HepG2 (cell line): Measurements from ENCODE around the gene NR2F6. TPM values are rescaled to one million over a fixed set of nuclear protein-coding genes. Genes with fewer than 3 reads are reported as not detected.

ENCODE experiments used
- CCAR2 ChIP-seq: fragments of 200-400 bp; formaldehyde crosslinking; optimal IDR thresholded peaks from 2 replicates; pipeline ENCODE3; 2018; ENCODE audit warnings: low read depth, mild to moderate bottlenecking, low read length, moderate library complexity
- DBP ChIP-seq: sonication (generic); formaldehyde crosslinking; IDR thresholded peaks from 2 replicates; pipeline ENCODE4 v1.4.0; 2020; ENCODE audit warnings: missing genetic modification reagents; ENCODE audit errors: not compliant biosample characterization
- HIVEP1 ChIP-seq: sonication (generic); formaldehyde crosslinking; IDR thresholded peaks from 2 replicates; pipeline ENCODE4 v1.4.0; 2020; ENCODE audit warnings: mild to moderate bottlenecking, missing genetic modification reagents
- HOMEZ ChIP-seq: IDR thresholded peaks from 2 replicates; pipeline ENCODE4 v1.6.1; 2016; ENCODE audit warnings: low read depth
- HOXD1 ChIP-seq: sonication (generic); formaldehyde crosslinking; IDR thresholded peaks from 2 replicates; pipeline ENCODE4 v1.5.0; 2020; ENCODE audit warnings: missing genetic modification reagents
- IKZF1 ChIP-seq: fragments of 450-650 bp; IDR thresholded peaks from 2 replicates; pipeline ENCODE4 v1.7.1; 2016
- JARID2 ChIP-seq: sonication (generic); formaldehyde crosslinking; IDR thresholded peaks from 2 replicates; pipeline ENCODE4 v1.8.1; 2023; ENCODE audit warnings: missing genetic modification reagents, inconsistent platforms; ENCODE audit not compliant: insufficient replicate concordance
- NR2F6 ChIP-seq, 2 experiments: IDR thresholded peaks; 2 replicates each; pipeline ENCODE4 v1.6.1; 2016; ENCODE audit warnings: antibody characterized with exemption in 1 of 2, mild to moderate bottlenecking in 1 of 2
- STAG1 ChIP-seq: sonication (generic); formaldehyde crosslinking; IDR thresholded peaks from 2 replicates; pipeline ENCODE4 v1.4.0; 2020; ENCODE audit warnings: missing genetic modification reagents
- ZFX ChIP-seq: sonication (generic); formaldehyde crosslinking; IDR thresholded peaks from 2 replicates; pipeline ENCODE4 v1.4.0; 2020; ENCODE audit warnings: mild to moderate bottlenecking, low read depth, missing genetic modification reagents, moderate library complexity
- ZKSCAN8 ChIP-seq: IDR thresholded peaks from 2 replicates; pipeline ENCODE4 v1.6.1; 2016; ENCODE audit warnings: borderline replicate concordance, missing genetic modification reagents, missing compliant biosample characterization
- ZNF235 ChIP-seq: sonication (generic); formaldehyde crosslinking; IDR thresholded peaks from 2 replicates; pipeline ENCODE4 v1.8.1; 2023; ENCODE audit warnings: mild to moderate bottlenecking, missing genetic modification reagents, borderline replicate concordance
- ZNF263 ChIP-seq: sonication (generic); formaldehyde crosslinking; IDR thresholded peaks from 2 replicates; pipeline ENCODE4 v1.4.0; 2020; ENCODE audit warnings: missing genetic modification reagents
- ZNF3 ChIP-seq: IDR thresholded peaks from 2 replicates; pipeline ENCODE4 v1.7.0; 2017; ENCODE audit warnings: inconsistent platforms
- ZNF362 ChIP-seq: sonication (generic); formaldehyde crosslinking; IDR thresholded peaks from 2 replicates; pipeline ENCODE4 v1.4.0; 2020; ENCODE audit warnings: missing genetic modification reagents, mild to moderate bottlenecking, borderline replicate concordance
- polyA plus RNA-seq, 8 experiments: library from polyadenylated mRNA; depleted of rRNA in 3 of 8; stranded (reverse) in 7 of 8; unstranded in 1 of 8; fragments of >200 nt; fragmentation: Illumina TruSeq in 4 of 8; extraction: Trizol in 4 of 8; gene quantifications; 2 replicates each; pipeline versions ENCODE4 v1.2.1 to v1.2.3, GENCODE V29; 2011 to 2016; ENCODE audit warnings: low read depth in 4 of 8, missing spikeins in 1 of 8, mixed read lengths in 1 of 8; ENCODE audit not compliant: insufficient read depth in 1 of 8
- total RNA-seq, 5 experiments: library from RNA; depleted of rRNA; stranded (reverse); fragments of >200 nt; fragmentation: Illumina TruSeq; extraction: Trizol; gene quantifications; 2 replicates each; pipeline ENCODE4 v1.2.3, GENCODE V29; 2016; ENCODE audit warnings: low read depth in 1 of 5
- TF ChIP-seq, protein P1 (sequence below): fragments of 450-650 bp; IDR thresholded peaks from 2 replicates; pipeline ENCODE4 v1.6.1; 2016
- TF ChIP-seq, protein P2 (sequence below): sonication (generic); formaldehyde crosslinking; IDR thresholded peaks from 2 replicates; pipeline ENCODE4 v1.8.1; 2023; ENCODE audit warnings: missing genetic modification reagents, inconsistent platforms, borderline replicate concordance
- TF ChIP-seq, protein P3 (sequence below): sonication (generic); formaldehyde crosslinking; IDR thresholded peaks from 2 replicates; pipeline ENCODE4 v1.4.0; 2020; ENCODE audit warnings: missing genetic modification reagents, borderline replicate concordance

Gene NR2F6
- total and polyA plus RNA-seq, 2 of the 13 experiments (the other 11 are each of a cell fraction or from before 2014, with no cell fraction given) = 30.9 to 72.4 TPM

- TF ChIP-seq, protein P1, sequence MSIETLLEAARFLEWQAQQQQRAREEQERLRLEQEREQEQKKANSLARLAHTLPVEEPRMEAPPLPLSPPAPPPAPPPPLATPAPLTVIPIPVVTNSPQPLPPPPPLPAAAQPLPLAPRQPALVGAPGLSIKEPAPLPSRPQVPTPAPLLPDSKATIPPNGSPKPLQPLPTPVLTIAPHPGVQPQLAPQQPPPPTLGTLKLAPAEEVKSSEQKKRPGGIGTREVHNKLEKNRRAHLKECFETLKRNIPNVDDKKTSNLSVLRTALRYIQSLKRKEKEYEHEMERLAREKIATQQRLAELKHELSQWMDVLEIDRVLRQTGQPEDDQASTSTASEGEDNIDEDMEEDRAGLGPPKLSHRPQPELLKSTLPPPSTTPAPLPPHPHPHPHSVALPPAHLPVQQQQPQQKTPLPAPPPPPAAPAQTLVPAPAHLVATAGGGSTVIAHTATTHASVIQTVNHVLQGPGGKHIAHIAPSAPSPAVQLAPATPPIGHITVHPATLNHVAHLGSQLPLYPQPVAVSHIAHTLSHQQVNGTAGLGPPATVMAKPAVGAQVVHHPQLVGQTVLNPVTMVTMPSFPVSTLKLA = no peak
- TF ChIP-seq STAG1 (no peak), DBP (CRISPR knock-in tag) (no peak), ZNF362 (CRISPR knock-in tag) (0 out of 2 replicates have a peak, but pooled peaks have one; percentile 20), ZFX (CRISPR knock-in tag) (peak; percentile 62), NR2F6 (IDR thresholded peaks at IDR 0.05) (no peak), NR2F6 (CRISPR knock-in tag; IDR thresholded peaks at IDR 0.05) (no peak), HOMEZ (CRISPR knock-in tag) (no peak), ZNF3 (no peak), ZNF263 (CRISPR knock-in tag) (peak; percentile 37; the same call in 1 of the 2 replicates), ZNF235 (CRISPR knock-in tag) (no peak), JARID2 (no peak), CCAR2 (no peak), ZKSCAN8 (CRISPR knock-in tag) (peak; percentile 100), HIVEP1 (CRISPR knock-in tag) (no peak; the same call in 1 of the 2 replicates), IKZF1 (no peak), HOXD1 (no peak)
- TF ChIP-seq, protein P2, sequence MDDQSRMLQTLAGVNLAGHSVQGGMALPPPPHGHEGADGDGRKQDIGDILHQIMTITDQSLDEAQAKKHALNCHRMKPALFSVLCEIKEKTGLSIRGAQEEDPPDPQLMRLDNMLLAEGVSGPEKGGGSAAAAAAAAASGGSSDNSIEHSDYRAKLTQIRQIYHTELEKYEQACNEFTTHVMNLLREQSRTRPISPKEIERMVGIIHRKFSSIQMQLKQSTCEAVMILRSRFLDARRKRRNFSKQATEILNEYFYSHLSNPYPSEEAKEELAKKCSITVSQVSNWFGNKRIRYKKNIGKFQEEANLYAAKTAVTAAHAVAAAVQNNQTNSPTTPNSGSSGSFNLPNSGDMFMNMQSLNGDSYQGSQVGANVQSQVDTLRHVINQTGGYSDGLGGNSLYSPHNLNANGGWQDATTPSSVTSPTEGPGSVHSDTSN (CRISPR knock-in tag) = no peak
- TF ChIP-seq, protein P3, sequence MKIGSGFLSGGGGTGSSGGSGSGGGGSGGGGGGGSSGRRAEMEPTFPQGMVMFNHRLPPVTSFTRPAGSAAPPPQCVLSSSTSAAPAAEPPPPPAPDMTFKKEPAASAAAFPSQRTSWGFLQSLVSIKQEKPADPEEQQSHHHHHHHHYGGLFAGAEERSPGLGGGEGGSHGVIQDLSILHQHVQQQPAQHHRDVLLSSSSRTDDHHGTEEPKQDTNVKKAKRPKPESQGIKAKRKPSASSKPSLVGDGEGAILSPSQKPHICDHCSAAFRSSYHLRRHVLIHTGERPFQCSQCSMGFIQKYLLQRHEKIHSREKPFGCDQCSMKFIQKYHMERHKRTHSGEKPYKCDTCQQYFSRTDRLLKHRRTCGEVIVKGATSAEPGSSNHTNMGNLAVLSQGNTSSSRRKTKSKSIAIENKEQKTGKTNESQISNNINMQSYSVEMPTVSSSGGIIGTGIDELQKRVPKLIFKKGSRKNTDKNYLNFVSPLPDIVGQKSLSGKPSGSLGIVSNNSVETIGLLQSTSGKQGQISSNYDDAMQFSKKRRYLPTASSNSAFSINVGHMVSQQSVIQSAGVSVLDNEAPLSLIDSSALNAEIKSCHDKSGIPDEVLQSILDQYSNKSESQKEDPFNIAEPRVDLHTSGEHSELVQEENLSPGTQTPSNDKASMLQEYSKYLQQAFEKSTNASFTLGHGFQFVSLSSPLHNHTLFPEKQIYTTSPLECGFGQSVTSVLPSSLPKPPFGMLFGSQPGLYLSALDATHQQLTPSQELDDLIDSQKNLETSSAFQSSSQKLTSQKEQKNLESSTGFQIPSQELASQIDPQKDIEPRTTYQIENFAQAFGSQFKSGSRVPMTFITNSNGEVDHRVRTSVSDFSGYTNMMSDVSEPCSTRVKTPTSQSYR = no peak
Observed at GRCh38 chr19:17244618-17245534, 843 bp downstream of the NR2F6 start (continued).
